Hindlimb muscle (tissue), 1 donor: ENCODE results near the gene CFH. TPM values are rescaled to one million over a fixed set of nuclear protein-coding genes. Genes with fewer than 3 reads are reported as not detected.
"Not testable (repeated sequence)": the region's sequence is repeated elsewhere in the genome, so short reads cannot be mapped to it uniquely, and the experiment has no call there.

Source experiments
- DNase-seq: peaks from one replicate; pipeline ENCODE4 v3.0.0-alpha.2; 2013
- polyA plus RNA-seq: library from polyadenylated mRNA; unstranded; fragments of 120-200 nt; gene quantifications from one replicate; pipeline ENCODE4 v1.2.1, GENCODE V29; 2013; ENCODE audit not compliant: insufficient read length

Gene CFH
- polyA plus RNA-seq, 1 donor, result 98.4 TPM

DNA sequence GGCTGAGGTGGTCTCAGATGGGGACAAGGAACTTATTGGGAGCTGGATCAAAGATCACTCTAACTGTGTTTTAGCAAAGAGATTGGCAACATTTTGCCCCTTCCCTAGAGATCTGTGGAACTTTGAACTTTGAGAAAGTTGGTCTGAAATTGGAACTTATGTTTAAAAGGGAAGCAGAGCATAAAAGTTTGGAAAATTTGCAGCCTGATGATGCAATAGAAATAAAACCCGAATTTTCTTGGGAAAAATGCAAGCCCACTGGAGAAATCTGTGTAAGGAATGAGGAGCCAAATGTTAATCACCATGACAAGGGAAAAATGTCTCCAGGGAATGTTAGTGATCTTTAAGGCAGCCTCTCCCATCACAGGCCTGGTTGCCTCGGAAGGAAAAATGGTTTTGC, 17.2 kb downstream of the CFH start:
- no peak for DNase-seq

DNA sequence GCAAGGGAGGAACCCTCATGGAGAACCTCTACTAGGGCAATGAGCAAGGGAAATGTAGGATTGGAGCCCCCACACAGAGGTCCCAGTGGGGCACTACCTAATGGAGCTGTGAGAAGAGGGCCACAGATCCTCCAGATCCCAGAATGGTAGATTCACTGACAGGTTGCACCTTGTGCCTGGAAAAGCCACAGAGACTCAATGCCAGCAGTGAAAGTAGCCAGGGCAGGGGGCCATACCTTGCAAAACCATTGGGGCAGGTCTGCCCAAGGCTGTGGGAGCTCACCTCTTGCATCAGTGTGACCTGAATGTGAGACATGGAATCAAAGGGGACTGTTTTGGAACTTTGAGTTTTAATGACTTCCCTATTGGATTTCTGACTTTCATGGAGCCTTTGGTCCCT, 17.9 kb downstream of the CFH start:
- DNase-seq, result no peak

DNA sequence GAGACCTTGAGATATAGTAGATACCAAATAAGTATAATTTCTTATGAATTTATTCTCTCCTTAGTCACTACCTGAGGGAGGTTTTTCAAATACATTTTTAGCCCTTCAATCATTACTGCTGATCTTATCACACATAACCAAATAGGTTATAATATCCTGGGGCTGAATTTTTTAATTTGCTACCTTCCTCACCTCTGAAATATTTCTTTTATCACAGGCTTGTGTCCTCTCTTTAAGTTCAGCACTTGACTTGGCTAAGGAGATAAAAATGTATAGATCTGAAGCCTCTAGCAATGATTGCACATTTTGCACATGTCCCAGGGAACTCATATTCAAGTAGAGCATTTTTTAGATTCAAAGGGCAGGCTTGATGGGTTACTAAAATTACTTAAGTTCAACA, 23.1 kb downstream of the CFH start:
- DNase-seq, result no peak

DNA sequence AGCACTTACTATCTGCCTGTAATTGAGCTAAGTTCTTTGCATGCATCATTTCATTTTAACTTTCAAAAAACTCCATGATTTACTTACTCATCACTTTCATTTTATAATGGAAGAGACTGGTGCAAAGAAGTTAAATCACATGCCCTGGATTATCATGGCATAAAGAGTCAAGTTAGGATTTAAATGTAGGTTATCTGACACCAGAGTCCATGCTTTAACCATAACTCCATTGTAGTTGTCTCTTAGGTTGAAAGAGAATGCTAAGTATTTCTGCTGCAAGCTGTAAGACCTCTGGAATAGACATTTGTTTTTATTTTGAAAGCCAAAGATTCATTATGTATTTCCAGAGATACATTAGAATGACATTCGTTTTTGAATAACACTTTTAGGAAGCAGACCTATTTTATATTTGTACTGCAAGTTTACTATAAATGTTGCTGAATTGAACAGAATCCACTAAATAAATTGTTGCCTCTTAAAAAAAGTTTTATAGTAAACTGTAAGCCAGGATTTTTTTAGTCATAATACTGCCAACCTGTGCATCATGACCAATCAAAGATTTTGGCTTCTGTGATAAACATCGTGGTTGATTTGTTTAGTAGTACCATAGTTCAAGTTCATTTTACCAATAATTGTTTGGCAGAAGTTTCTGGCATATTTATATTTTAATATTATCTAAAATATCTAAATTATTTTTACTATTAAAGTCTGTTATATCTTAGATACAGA, 26.1 kb downstream of the CFH start:
- no peak for DNase-seq

DNA sequence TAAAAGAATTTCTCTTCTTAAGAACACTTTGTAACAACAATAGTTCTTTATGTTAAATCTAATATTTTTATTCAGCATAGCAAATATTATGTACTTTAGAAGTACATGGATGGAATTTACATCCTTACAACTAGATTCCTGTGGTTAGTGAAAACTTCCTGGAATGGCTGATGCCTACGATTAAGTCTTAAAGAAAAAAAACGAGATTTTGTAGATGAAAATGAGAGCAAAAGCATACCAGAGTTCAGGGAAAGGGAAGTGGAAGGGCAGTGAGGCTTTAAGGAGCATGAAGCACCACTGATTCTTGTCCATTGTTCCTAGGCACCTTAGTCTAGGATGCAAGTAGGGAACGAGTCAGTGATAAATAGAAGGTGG, 26.7 kb downstream of the CFH start:
- DNase-seq, result no peak

DNA sequence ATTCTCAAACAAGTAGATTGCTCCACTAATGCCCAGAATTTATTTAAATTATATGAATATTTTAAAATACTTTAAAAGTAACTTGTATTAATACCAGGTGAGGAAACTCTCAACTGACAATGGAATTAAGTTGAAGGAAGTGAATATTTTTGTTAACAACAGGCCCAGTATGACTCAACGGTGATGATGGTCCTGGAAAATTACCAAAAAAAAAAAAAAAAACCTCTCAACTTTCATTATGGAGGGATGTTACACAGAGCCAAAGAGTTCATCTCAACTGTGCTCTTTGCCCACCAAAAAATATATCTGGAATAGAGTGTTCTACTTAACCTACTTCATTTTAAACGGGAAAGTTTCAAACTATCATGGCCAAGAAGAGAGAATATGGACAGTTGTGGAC, 28.3 kb downstream of the CFH start:
- no peak for DNase-seq

DNA sequence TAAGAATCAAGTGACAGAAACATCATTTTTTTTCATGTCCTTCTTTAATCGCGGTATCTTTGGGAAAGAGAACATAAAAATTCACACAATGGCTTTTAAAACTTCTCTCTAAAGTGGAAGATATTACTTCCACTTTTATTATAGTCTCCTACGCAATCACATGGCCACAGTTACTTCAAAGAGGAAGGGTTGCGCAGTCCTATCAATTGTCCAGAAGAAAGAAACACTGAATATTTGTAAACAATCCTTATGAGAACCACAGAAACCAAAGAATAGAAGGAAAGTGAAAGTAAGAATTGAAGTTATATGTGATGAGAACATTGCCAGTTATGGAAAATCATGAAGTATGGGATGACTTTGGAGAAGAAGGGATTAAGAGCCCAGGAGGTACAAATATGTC, 32.6 kb downstream of the CFH start:
- no peak for DNase-seq

DNA sequence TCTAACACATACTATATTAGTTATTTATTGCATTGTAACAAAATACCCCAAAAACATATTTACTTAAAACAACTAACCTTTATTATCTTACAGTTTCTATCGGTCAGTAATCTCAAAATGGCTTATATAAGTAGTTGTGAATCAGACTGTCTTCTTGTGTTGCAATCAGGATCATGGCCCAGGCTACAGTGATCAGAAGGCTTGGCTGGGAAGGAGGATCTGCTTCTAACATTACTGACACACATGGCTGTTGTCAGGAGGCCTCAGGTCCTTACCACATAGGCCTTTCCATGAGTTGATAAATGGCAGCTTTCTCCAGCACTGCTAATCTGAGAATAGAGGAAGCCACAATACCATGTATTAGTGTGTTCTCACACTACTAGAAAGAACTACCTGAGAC, 33.7 kb downstream of the CFH start:
- DNase-seq, result no peak

DNA sequence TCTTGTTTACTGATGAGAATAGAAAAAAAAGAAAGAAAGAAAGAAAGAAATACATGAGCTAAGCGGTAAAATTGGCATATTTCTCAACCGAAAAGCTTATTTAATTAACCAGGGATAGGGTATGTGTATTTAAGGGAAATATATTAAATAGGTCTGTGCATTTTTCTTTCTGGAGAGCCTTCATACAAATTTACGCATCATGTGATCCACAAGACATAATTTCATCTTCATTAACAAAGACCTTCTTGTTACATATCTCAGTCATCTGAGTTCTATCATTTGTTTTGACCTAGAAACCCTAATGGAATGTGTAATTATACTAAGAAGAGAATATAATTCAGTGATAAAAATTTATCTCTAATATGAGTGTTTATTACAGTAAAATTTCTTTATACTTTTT, 37.2 kb downstream of the CFH start:
- DNase-seq, result no peak

DNA sequence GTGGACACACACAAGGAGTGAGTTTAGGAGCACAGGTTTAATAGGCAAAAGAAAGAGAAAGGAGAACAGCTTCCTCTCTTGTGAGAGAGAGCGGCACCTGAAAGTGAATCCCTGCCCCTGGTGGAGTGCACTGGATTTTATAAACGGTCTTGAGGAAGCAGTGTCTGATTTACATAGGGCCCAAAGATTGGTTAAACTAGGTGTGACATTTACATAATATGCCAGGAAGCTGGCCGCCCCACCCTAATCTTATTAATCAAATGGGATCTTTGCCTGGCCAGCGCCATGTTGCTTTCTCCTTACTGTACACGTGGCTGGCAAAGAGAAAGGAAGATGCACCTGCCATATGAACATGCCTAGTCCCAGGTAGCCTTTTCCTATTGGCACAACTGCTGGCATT, 38.7 kb downstream of the CFH start:
- no peak for DNase-seq

DNA sequence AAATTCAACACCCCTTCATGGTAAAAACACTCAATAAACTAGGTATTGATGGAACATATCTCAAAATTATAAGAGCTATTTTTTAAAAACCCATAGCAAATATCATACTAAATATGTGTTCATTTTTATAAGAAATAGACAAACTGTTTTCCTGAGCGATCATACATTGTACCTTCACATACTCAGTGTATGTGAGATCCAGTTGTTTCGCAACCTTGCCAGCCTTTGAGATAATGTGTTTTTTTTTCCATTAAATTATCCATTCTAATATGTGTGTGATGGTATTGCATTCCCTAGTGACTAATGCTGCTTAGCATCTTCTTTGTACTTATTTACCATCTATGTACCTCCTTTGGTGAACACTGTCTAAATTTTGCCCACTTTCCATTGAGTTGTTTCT, 47.1 kb downstream of the CFH start:
- no peak for DNase-seq

DNA sequence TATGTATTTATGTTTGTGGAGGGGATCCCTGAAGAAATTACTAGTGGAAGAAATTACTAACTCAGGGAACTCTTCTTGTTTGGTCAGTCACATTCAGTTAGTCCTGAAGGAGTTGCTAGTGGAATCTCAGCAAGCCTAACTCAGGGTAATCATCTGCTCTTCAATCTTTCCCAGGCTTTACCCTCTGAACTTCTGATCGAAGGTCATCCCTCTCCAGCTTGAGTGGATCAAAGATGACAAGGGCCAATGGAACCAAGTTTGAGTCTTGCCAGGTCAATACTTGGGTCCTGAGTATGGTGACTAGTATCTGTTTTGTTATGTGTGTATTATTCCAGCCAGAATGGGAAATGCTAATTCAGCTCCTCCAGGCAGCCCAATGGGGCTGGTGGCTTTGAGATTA, 49.3 kb downstream of the CFH start:
- DNase-seq, result no peak

DNA sequence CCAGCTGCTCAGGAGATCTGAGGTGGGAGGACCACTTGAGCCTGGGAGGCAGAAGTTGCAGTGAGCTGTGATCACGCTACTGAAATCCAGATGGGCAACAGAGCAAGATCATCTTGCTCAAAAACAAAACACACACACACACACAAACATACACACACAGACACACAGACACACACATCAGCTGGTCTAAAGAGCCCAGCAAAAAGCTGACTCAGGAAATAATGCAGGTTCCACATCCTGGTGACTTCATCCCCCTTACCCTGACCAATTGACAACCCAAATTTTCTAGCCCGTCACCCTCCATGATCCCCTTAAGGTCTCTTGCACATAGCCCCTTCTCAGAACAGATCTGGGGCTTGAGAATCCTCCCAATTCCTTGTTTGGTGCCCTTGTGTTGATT, 58.0 kb downstream of the CFH start:
- not testable (repeated sequence) for DNase-seq

DNA sequence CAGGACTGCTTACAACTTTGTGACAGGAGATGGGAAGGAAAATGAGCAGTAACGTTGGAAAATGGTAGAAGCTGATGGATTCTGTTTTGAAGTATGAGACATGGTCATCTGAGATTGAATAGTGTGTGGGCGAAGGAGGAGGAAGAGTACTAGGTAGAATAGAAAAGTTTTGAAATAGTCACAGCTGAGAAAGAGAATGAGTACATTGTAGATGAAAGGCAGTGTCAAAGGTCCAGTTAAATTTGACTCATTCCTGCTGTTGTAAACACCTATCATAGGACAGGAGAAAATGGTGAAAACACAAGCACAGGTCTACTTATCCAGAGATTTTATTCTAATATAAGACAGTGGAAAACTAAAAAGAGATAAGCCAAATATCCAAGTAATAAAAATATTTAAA, 66.0 kb downstream of the CFH start:
- DNase-seq, result no peak

DNA sequence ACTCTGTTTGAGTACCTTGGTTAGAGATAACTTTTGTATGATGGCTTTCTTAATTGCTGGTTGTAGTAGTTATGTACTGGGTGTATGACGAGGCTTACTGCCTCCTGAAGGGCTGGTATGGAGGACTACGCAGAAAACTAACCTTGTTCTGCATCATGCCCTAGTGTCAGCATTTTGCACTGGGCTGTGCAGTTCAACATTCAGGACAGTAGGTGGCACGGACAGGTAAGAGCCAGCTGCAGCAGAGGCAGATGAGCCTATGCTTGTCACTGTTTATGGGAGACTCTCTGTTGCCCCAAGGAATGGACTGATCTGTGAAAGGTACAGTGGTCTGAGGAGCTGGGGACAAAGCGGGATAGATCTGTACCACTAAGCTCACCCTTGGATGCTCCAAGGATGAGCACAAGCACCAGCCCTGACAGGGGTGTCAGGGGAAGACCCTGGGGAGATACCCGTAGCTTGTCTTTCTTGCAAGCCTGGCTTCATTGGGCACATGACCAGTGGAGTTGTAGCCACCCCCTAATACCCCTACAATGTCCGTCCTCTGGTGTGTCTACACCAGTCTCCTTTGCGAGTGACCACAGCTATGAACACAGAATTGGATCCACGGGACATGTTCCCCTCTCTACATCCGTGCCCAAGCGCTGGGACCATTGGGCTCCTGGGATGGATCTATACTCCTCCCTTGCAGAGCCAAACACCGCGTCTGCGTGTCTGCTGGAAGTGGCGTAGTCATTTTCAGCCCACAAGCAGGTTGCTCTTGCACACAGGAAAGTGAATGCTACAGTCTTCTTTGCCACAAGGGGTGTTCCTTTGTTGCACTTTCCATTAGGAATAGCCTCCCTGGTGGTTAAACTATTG, 71.7 kb downstream of the CFH start:
- no peak for DNase-seq

DNA sequence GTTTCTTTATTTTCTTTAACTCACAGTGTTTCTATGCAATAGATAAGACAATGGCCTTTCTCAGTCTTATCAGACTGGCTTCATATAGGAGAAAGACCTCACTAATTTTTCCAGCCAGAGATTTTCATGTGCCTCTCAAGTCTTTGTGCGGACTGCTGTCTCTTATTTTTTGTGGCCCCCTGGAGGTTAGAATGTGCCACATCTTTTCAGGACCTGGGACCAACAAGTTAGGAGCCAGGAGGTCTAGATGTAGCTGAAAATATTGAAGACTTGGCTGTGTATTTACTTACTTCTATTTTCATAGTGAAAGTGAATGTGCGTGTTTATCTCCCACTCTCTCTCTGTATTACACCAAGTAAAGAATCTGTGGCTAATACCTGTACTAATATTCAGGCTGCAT, 80.7 kb downstream of the CFH start:
- no peak for DNase-seq

DNA sequence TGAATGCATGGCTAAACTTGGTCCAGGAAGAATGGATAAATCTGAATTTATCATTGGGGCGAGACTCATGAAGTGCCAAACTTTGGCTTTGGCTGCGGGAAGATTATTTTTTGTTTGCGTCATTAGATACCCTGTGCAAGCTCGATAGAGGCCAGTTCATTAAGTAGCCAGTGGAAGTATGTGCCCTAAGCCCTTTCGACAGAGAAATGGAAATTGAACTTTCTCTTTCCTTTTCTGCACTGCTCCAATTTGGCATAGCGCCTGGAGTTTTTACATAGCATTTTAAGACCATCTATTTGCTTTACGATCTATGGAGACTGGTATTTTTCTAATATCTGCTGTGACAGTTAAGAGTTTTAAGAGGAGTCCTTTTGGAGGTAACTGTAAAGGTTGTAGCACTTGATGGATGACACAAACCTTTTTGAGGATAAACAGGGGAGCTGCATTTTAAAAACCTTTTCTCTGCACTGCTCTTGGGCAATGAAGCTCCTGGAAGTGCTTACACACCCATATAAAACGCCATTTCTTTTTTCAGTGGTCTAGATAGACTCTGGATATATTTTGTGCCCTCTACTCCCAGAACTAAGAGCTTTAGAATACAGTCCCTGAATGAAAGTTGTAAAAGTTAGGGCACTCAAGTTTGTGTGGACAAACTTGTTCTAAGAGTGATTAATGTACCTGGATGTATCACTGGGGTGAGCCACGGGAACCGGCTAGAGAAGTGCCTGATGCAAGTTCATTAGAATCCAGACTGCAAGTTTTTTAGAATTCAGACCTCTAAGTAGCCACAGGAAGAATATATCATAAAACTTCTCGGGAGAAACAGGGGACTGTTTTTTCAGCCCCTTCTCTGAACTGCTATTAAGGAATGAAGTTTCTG, 81.5 kb downstream of the CFH start:
- DNase-seq, result no peak

DNA sequence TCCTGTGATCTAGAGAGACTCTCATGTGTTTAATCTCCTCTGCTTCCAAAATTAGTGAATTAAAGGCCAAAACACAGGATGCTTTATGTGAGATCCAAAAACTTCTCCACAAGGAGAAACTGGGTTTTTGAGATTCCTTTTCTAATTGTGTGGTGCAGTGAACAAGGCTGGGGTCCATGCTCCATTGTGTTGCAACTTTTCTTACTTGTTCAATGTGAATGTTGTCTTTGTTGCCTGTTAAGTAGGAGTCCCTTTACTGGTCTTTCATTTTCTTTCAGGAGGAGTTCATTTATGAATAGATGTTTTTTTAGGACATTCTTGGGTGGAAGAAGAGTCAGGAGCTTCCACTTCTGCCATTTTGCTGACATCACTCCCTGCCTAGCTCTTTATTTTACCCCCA, 82.2 kb downstream of the CFH start:
- DNase-seq, result no peak

DNA sequence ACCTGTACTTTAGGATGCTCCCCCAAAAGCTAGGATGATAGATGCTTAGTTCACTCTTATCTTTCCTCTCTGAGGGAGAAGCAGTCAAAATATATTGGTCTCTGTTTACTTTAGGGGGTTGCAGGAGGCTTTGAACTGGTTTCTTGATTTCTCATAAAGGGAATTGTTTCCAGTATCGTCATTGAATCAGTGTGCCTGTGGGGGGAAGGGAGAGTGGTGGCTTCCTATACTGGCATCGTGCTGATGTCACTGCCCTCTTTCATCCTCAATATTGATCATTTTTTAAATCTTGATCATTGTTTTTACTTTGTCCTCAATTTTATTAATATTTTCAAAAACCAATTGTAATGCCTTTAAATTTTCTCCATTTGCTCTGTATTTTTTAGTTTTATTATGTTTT, 82.6 kb downstream of the CFH start:
- DNase-seq, result no peak

DNA sequence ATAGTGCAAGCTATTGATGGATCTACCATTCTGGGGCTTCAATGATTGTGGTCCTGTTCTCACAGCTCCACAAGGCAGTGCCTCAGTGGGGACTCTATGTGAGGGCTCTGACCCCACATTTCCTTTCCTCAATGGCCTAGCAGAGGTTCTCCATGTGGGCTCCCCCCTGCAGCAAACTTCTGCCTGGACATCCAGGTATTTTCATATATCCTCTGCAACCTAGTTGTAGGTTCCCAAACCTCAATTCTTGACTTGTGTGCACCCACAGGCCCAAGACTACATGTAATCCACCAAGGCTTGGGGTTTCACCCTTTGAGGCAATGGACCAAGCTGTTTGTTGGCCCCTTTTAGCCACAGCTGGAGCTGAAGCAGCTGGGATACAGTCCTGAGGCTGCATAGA, 86.9 kb downstream of the CFH start:
- no peak for DNase-seq

DNA sequence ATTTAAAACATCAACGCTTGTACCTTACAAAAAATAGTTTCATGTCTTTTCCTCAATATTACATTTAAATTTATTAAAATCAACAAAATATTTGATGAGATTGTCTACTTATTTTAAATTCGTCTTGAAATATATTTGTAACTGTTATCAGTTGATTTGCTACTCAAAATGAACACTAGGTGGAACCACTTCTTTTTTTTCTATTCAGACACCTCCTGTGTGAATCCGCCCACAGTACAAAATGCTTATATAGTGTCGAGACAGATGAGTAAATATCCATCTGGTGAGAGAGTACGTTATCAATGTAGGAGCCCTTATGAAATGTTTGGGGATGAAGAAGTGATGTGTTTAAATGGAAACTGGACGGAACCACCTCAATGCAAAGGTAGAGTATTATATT, 91.4 kb downstream of the CFH start:
- DNase-seq, result not testable (repeated sequence)

DNA sequence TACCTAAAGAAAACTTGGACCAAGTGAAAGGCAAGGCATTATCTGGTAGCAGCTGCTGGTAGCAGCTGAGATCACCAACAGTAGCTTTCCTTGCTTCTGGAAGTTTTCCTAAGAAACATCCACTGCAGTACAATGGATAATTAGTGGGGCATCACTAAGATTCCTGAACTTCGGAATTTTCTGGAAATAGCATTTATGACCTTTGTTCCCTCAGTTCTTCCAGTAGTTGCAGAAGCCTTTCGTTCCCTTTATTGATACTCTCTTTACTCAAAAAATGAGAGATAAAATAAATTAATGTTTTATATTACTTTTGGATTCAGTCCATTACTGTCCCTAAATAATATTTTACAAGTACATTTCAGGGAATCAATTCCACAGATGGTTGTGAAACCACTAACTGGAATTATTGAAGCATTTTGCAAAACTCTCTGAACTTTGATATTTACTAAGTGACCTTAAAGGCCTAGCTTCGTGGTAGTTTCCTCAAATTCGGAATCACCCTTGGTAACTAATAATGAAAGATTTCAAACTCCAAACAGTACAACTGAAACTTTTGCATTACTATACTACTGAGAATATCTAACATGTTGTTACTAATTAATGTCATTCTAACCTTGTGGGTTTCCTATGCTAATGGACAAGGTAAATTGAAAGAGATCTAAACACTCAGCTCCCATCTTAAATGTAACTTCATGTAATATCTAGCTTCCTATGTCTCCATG, 113.3 kb downstream of the CFH start:
- not testable (repeated sequence) for DNase-seq

DNA sequence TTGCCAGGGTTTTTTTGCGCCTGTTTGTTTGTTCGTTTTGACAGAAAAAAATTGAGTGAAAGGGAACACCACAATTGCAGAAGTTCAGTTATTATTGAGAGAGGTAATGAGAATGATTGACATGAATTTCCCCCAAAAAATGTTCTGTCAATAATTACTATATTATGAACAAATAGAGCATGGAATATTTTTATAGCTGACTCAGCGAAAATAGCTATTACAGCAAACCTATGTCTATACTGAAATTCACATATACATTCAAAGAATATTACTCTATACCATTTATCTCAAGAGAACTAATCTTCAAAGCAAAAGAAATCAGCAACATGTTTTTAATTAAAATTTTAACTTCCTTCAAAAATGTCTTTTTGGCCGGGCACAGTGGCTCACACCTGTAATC, 118.0 kb downstream of the CFH start:
- not testable (repeated sequence) for DNase-seq
